Fibroblast of villous mesenchyme (primary cell): ENCODE measurements around the gene ZNF341. TPM values are rescaled to one million over a fixed set of nuclear protein-coding genes. Genes with fewer than 3 reads are reported as not detected.

ENCODE experiments used
- DNase-seq: peaks from one replicate; pipeline ENCODE4 v3.0.0-alpha.2; 2010; ENCODE audit warnings: low read depth
- H3K4me3 ChIP-seq: 2 replicates; pipeline ENCODE4 v1.5.1; 2011; ENCODE audit warnings: low read depth, mild to moderate bottlenecking, low read length
- CTCF ChIP-seq: IDR thresholded peaks from 2 replicates; pipeline ENCODE4 v1.5.1; 2012; ENCODE audit warnings: low read depth, mild to moderate bottlenecking, low read length; ENCODE audit not compliant: insufficient read depth
- total RNA-seq: library from RNA; depleted of rRNA; stranded (reverse); fragments of >200 nt; gene quantifications from 2 replicates; pipeline ENCODE4 v1.2.3, GENCODE V29; 2012

Gene ZNF341
- total RNA-seq, 1 donor = 1.3 TPM

- TF ChIP-seq CTCF = no peak
Measured at GRCh38 chr20:33730946-33731692, 677 bp upstream of the ZNF341 start.

GRCh38 chr20:33732166-33732970 is 572 bp downstream of the ZNF341 start:
- H3K4me3 ChIP-seq = peak overlapping the region; percentile 56
- TF ChIP-seq CTCF = no peak
- peak; percentile 86 for DNase-seq

More at GRCh38 chr20:33730946-33731692, 677 bp upstream of the ZNF341 start:
- DNase-seq = no peak
- H3K4me3 ChIP-seq = peak overlapping the region; percentile 61

DNA sequence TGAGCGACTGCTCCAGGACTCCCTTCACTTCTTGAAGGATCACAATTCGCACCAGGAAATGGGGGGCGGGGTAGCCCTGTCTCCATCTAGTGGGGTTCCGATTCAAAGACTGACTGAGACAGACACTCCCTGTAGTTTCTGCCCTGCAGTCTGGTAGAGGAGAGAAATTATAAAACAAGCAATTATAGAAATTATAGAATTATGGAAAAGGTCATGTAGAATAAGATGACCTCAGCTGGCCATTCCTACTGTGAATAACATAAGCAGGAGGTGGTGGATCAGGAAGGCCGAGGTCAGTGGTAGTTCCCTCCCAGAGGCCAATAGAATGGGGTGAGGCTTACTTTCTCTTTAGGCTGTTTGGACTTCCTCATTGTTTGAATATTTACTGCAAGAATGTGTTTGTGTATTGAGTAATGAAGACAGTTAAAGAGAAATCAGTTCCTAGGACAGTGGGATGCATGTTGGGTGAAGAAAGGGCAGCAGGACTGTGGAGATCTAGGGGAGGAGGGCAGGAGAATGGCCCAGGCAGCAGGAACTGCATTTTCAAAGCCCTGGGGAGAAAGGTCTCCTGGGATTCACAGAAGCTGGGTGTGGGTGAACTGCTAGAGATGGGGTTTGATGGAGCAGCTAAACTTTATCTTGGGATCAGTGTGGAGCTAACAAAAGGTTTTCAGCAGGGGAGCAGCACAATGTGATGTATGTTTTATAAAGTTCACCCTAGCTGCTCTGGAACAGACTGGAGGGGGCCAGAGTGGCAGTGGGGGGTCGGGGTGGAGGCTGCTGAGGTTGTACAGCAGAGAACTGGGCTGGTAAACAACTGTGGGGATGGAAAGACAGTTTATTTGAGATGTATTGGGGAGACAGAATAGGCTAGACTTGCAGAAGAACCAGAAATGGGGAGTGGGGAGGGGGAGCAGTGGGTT is 2.1 kb downstream of the ZNF341 start:
- TF ChIP-seq CTCF = no peak
- peak; percentile 87 for DNase-seq
- H3K4me3 ChIP-seq = no peak overlapping the region

DNA sequence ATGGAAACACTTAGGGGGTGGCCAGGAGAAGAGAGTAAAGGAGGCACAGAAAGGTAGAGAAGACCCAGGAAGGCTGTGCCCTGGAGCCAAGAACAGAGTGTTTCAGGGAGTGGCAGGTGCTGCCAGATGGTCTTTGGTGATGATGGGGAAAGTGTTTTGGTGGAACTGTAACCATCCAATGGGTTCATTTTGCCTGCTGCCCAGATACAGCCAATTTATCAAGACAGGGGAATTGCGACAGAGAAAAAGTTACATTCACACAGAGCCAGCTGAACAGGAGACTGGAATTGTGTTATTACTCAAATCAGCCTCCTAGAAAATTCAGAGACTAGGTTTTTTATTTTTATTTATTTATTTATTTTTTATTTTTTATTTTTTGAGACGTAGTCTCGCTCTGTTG is 5.2 kb downstream of the ZNF341 start:
- TF ChIP-seq CTCF = no peak
- no peak overlapping the region for H3K4me3 ChIP-seq

DNA sequence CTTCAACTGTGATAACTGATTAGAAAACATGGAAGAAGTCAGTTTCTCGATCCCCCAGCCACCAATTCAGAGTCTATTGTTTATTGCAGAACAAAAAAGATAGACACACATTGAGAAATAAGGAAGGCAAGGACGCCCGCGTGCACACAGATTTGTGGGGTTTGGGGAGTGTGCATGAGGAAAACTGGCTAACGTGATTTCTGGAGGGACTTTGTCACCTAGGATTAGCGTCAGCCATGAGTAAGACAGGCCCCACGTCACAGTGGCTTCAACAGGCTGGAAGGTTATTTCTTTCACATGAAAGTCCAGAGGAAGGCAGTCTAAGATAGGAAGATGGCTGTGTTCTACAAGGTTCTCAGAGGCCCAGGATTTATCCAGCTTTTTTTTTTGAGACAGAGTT is 7.7 kb downstream of the ZNF341 start:
- TF ChIP-seq CTCF = no peak
- DNase-seq = no peak
- H3K4me3 ChIP-seq = no peak overlapping the region

More for the DNA sequence above, 5.2 kb downstream of the ZNF341 start:
- DNase-seq = no peak

DNA sequence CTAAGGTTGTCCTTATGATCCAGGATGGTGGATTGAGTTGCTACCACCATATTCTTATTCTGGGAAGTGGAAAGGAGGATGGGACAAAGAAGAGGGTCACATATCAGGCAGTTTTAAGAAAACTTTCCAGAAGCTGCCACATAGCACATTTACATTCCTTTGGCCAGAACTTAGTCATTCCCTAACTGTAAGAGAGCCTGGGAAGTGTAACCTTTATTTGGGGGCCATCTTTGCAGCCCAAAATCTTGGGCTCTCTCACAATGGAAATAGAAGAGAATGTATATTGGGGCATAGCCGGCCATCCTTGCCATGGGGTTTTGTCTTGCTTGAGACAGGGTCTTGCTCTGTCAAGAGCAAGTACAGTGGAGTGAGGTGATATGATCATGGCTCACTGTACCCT is 8.4 kb downstream of the ZNF341 start:
- no peak for TF ChIP-seq CTCF
- H3K4me3 ChIP-seq = no peak overlapping the region
- DNase-seq = peak; percentile 10
